Karpas-422 (cell line): ENCODE measurements around the gene KCNH6. TPM values are rescaled to one million over a fixed set of nuclear protein-coding genes. Genes with fewer than 3 reads are reported as not detected.

Source experiments
- DNase-seq: peaks from one replicate; pipeline ENCODE4 v3.0.0-alpha.2; 2015
- H2AFZ ChIP-seq: fragments of 200-600 bp; sonication (generic); 2 replicates; pipeline ENCODE4 v1.6.1; 2014; ENCODE audit warnings: antibody characterized with exemption, low read length, mixed read lengths
- H3K27ac ChIP-seq: fragments of 200-600 bp; sonication (generic); 2 replicates; pipeline ENCODE4 v1.5.1; 2014; ENCODE audit warnings: mild to moderate bottlenecking, low read length, moderate library complexity
- H3K27me3 ChIP-seq: fragments of 200-600 bp; sonication (generic); 2 replicates; pipeline ENCODE4 v1.6.1; 2014; ENCODE audit warnings: low read length, mixed read lengths
- H3K36me3 ChIP-seq: fragments of 200-600 bp; sonication (generic); 2 replicates; pipeline ENCODE4 v1.6.1; 2014; ENCODE audit warnings: low read length, mixed read lengths; ENCODE audit not compliant: insufficient read depth
- H3K4me1 ChIP-seq: fragments of 200-600 bp; sonication (generic); 2 replicates; pipeline ENCODE4 v1.6.1; 2014; ENCODE audit warnings: mild to moderate bottlenecking, low read length, mixed read lengths
- H3K4me2 ChIP-seq: fragments of 200-600 bp; sonication (generic); 2 replicates; pipeline ENCODE4 v1.6.1; 2014; ENCODE audit warnings: low read length, low read depth, mild to moderate bottlenecking; ENCODE audit not compliant: poor library complexity, severe bottlenecking
- H3K4me3 ChIP-seq: fragments of 200-600 bp; sonication (generic); 2 replicates; pipeline ENCODE4 v1.5.1; 2014; ENCODE audit warnings: mild to moderate bottlenecking, antibody characterized with exemption, low read length, mixed read lengths
- H3K79me2 ChIP-seq: fragments of 200-600 bp; sonication (generic); 2 replicates; pipeline ENCODE4 v1.6.1; 2014; ENCODE audit warnings: mild to moderate bottlenecking, low read length, mixed read lengths
- H3K9ac ChIP-seq: fragments of 200-600 bp; sonication (generic); 2 replicates; pipeline ENCODE4 v1.6.0; 2014; ENCODE audit warnings: low read length
- H3K9me2 ChIP-seq: fragments of 200-600 bp; sonication (generic), shearing (Covaris generic); replicated peaks from 2 replicates; pipeline ENCODE4 v1.6.0; 2014; ENCODE audit warnings: mild to moderate bottlenecking, low read length, moderate library complexity; ENCODE audit not compliant: insufficient read depth
- H3K9me3 ChIP-seq: fragments of 300-700, 200-600 bp; sonication (generic); 2 replicates; pipeline ENCODE4 v1.6.1; 2014; ENCODE audit warnings: low read length, mixed read lengths
- H4K20me1 ChIP-seq: fragments of 200-600 bp; sonication (generic); 2 replicates; pipeline ENCODE4 v1.6.1; 2014; ENCODE audit warnings: mild to moderate bottlenecking, antibody characterized with exemption, low read length, low read depth; ENCODE audit not compliant: insufficient read depth
- total RNA-seq: library from RNA; depleted of rRNA; stranded (reverse); fragments of >200 nt; shearing (Covaris generic); gene quantifications from 2 replicates; pipeline ENCODE4 v1.2.3, GENCODE V29; 2014; ENCODE audit warnings: low replicate concordance

The KCNH6 gene
- total RNA-seq, 1 experiment from 2014 or later, result not detected

- Histone ChIP-seq H3K27ac (no peak overlapping the region), H3K36me3 (peaks cover 13% of the 10 kb centered on the region; the same call in 1 of the 2 replicates), H3K4me1 (peaks cover 49% of the 10 kb centered on the region), H2AFZ (no peak overlapping the region), H4K20me1 (peaks cover 20% of the 10 kb centered on the region), H3K4me2 (no peak overlapping the region), H3K27me3 (no peaks in the 10 kb centered on the region), H3K9me3 (no peaks in the 10 kb centered on the region), H3K9ac (no peak overlapping the region), H3K79me2 (peaks cover 97% of the 10 kb centered on the region), H3K9me2 (no peaks in the 10 kb centered on the region), H3K4me3 (no peak overlapping the region)
- no peak for DNase-seq
These were observed 35.3 kb downstream of the KCNH6 start for GRCh38 chr17:63558441-63558840.

DNA sequence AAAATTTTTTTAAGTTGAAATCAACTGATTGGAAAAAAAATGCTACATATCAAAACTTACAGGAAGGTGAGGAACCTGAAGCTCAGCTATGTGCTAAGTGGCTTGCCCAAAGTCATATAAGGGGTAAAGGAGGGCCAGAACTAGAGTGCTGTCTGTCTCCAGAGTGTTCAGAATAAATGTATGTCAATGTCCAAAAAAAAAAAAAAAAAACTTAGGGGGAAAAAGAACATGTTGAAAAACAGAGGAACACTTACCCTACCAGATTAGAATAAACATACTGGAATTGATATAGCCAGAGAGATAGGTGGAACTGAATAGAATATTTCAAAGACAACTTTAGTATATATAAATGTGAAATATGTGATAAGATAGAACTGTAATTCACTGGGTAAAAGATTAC is 38.7 kb downstream of the KCNH6 start:
- Histone ChIP-seq H3K79me2 (peaks cover 96% of the 10 kb centered on the region), H3K9ac (no peak overlapping the region), H3K36me3 (no peaks in the 10 kb centered on the region)

DNA sequence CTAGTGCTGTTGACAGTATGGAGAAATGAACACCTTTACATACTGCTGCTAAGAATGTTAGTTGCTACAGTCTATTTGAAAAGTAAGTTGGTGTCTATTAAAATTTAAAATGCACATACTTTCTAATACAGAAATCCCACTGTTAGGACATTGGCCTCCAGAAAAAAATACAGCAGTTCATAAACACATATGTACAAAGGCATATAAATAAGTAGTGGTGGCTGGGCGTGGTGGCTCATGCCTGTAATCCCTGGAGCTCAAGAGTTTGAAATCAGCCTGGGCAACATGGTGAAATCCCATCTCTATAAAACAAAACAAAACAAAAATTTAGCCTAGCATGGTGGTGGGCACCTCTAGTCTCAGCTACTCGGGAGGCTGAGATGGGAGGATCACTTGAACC is 40.2 kb downstream of the KCNH6 start:
- peaks cover 22% of the 10 kb centered on the region for H3K4me1 ChIP-seq
- H4K20me1 ChIP-seq, result peaks cover 8% of the 10 kb centered on the region
- H2AFZ ChIP-seq, result no peak overlapping the region
- H3K4me3 ChIP-seq, result no peak overlapping the region
- no peaks in the 10 kb centered on the region for H3K36me3 ChIP-seq
- H3K79me2 ChIP-seq, result peaks cover 96% of the 10 kb centered on the region
- H3K27me3 ChIP-seq, result no peaks in the 10 kb centered on the region
- H3K9ac ChIP-seq, result no peak overlapping the region
- H3K4me2 ChIP-seq, result no peak overlapping the region
- no peaks in the 10 kb centered on the region for H3K9me2 ChIP-seq
- no peaks in the 10 kb centered on the region for H3K9me3 ChIP-seq
- DNase-seq, result no peak
- no peak overlapping the region for H3K27ac ChIP-seq

More for the DNA sequence above, 38.7 kb downstream of the KCNH6 start:
- H3K27me3 ChIP-seq, result no peaks in the 10 kb centered on the region
- no peak overlapping the region for H3K4me2 ChIP-seq
- no peaks in the 10 kb centered on the region for H3K9me2 ChIP-seq
- no peaks in the 10 kb centered on the region for H3K9me3 ChIP-seq
- peaks cover 8% of the 10 kb centered on the region for H4K20me1 ChIP-seq
- DNase-seq, result no peak
- H3K4me3 ChIP-seq, result no peak overlapping the region
- H2AFZ ChIP-seq, result no peak overlapping the region
- peaks cover 27% of the 10 kb centered on the region for H3K4me1 ChIP-seq
- H3K27ac ChIP-seq, result no peak overlapping the region

- Histone ChIP-seq H4K20me1 (peaks cover 13% of the 10 kb centered on the region), H3K4me2 (no peak overlapping the region), H3K9me3 (no peaks in the 10 kb centered on the region), H3K9ac (no peak overlapping the region), H3K9me2 (no peaks in the 10 kb centered on the region), H3K4me1 (peaks cover 12% of the 10 kb centered on the region), H3K27me3 (no peaks in the 10 kb centered on the region), H3K79me2 (peaks cover 97% of the 10 kb centered on the region), H3K36me3 (no peaks in the 10 kb centered on the region), H3K27ac (no peak overlapping the region), H2AFZ (no peak overlapping the region), H3K4me3 (no peak overlapping the region)
- no peak for DNase-seq
These were observed 41.4 kb downstream of the KCNH6 start for GRCh38 chr17:63564562-63564961.

DNA sequence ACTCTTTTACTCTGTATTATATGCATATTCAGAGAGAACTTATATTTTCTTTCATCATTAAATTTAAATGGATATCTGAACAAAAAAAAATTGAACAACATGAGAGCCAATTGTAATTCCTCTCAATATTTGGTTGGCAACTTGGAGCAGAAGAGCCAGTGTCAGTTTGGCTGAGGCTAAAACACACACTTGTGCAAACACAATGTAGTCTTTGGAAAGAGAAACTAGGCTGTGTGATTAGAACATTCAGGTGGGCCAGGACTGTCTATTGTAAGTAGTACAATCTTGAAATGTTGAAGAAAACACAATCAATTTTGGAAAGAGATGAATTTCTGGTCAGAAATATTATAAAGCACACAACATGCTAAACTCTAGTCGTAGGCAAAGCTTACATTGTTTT is 44.1 kb downstream of the KCNH6 start:
- H3K79me2 ChIP-seq, result peaks cover 97% of the 10 kb centered on the region
- DNase-seq, result no peak
- H2AFZ ChIP-seq, result no peak overlapping the region
- no peak overlapping the region for H3K27ac ChIP-seq
- no peaks in the 10 kb centered on the region for H3K36me3 ChIP-seq
- no peaks in the 10 kb centered on the region for H3K9me3 ChIP-seq
- no peaks in the 10 kb centered on the region for H3K4me1 ChIP-seq
- no peak overlapping the region for H3K4me2 ChIP-seq
- H3K9ac ChIP-seq, result no peak overlapping the region
- no peaks in the 10 kb centered on the region for H3K9me2 ChIP-seq
- peaks cover 15% of the 10 kb centered on the region for H4K20me1 ChIP-seq
- H3K4me3 ChIP-seq, result no peak overlapping the region
- no peaks in the 10 kb centered on the region for H3K27me3 ChIP-seq

- Histone ChIP-seq H3K4me1 (no peaks in the 10 kb centered on the region), H3K27me3 (no peaks in the 10 kb centered on the region), H3K9me2 (no peaks in the 10 kb centered on the region), H4K20me1 (peaks cover 15% of the 10 kb centered on the region), H3K79me2 (peaks cover 99% of the 10 kb centered on the region), H2AFZ (no peak overlapping the region), H3K27ac (no peak overlapping the region), H3K9ac (no peak overlapping the region), H3K9me3 (no peaks in the 10 kb centered on the region), H3K36me3 (no peaks in the 10 kb centered on the region), H3K4me3 (no peak overlapping the region), H3K4me2 (no peak overlapping the region)
- DNase-seq, result no peak
These were observed 45.4 kb downstream of the KCNH6 start for GRCh38 chr17:63568563-63568962.

GRCh38 chr17:63571632-63572310 is 48.6 kb downstream of the KCNH6 start:
- Histone ChIP-seq H3K9ac (no peak overlapping the region), H4K20me1 (peaks cover 8% of the 10 kb centered on the region; the same call in 1 of the 2 replicates), H3K79me2 (peaks cover 100% of the 10 kb centered on the region)

DNA sequence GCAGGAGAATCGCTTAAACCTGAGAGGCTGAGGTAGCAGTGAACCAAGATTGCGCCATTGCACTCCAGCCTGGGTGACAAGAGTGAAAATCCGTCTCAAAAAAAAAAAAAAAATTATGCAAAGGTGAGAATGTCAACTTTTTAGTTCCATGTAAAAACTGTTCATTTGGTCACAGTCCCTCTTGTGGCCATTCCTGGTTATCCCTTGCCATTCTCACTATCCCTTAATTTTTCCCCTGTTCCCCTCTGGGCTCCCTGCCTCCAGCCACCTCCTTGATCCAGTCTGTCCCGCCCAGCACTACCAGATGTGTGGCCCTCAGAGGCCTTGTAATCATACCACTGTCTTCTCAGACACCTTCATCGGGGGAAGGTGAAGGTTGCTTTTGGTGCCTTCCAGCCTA is 50.5 kb downstream of the KCNH6 start:
- Histone ChIP-seq H3K4me3 (no peak overlapping the region), H3K4me2 (no peak overlapping the region), H2AFZ (no peak overlapping the region), H3K9ac (no peak overlapping the region), H3K9me3 (no peaks in the 10 kb centered on the region), H3K79me2 (peaks cover 100% of the 10 kb centered on the region), H3K9me2 (no peaks in the 10 kb centered on the region), H3K4me1 (no peaks in the 10 kb centered on the region), H3K27me3 (no peaks in the 10 kb centered on the region), H3K36me3 (no peaks in the 10 kb centered on the region), H3K27ac (no peak overlapping the region), H4K20me1 (peaks cover 21% of the 10 kb centered on the region; the same call in 1 of the 2 replicates)
- DNase-seq, result no peak

More at GRCh38 chr17:63571632-63572310, 48.6 kb downstream of the KCNH6 start:
- Histone ChIP-seq H3K4me3 (no peak overlapping the region), H3K4me1 (no peaks in the 10 kb centered on the region), H3K9me3 (no peaks in the 10 kb centered on the region), H3K4me2 (no peak overlapping the region), H3K27ac (no peak overlapping the region), H2AFZ (no peak overlapping the region), H3K36me3 (no peaks in the 10 kb centered on the region), H3K27me3 (no peaks in the 10 kb centered on the region), H3K9me2 (no peaks in the 10 kb centered on the region)
- no peak for DNase-seq
